Measurements from ENCODE around the gene YWHAQ.

Gene YWHAQ

DNA sequence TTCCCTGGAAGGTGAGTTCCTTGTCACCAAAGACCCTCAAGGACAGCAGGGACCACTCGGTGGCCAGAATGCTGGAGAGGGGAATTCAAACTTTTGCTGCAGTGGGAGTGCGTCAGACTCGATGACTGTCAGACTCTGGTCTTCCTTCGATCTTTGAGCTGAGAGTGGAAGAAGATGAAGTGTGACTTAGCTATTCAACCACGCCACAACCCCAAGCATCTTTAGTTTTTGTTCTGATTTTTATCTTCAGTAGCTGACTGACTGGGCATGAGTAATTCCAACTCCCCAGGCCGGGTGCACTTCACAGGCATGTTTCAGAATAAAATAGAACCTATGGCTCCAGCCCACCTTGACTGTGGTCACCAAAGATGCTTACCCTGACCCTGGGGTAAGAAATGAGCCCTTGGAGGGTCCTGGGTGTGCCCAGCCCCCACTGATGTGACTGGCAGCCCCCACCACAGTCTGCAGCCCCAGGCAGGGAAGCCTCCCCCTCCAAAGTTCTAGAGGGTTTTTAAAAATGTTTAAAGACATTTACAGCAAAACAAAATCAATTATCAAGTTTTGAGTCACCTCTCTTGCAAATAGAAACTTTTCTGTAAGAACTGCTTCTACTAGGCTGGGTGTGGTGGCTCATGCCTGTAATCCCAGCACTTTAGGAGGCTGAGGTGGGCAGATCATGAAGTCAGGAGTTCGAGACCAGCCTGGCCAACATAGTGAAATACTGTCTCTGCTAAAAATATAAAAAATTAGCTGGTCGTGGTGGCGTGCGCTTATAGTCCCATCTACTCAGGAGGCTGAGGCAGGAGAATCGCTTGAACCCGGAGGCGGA is 24.9 kb upstream of the YWHAQ start:
- no peak for DNase-seq (ENCODE audit: low read depth, low spot score)

- no peak for DNase-seq (ENCODE audit: low read depth, low spot score)
Observed at GRCh38 chr2:9654452-9655100, 23.8 kb upstream of the YWHAQ start.

DNA sequence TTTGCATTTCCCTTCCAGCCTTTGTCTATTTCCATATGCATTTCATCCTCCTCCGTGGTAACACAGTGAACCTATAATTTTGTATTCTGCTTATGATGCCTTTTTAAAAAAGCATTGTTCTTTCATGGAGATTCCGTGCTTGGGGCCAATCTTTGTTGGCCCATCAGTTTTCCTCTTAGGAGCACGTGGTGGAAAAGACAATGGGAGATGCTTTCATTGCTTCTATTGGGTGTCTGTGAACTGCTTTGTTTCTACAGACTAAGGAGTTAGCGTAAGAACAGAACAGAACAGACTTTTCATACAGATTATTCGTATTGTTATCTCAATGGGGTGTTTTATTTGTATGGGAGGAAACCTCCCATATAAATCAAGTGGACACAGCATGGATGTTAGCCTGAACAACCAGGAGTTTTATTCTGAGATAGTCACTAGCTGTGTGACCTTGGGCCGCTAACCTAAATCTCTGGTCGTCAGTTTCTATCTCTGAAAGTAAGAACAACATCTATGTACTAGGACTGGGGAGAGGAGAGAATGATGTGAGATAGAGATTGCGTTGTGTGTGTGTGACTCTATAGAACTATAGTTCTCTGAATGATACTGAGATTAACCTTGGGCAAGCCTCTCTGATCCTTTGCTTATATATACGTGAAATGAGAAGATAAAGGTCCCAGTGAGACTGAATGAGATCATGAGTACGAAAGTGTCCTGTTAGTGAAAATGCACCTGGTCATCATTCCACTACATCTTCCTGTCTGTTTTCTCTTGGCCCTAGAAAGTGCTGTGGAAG is 22.9 kb upstream of the YWHAQ start:
- DNase-seq (ENCODE audit: low read depth, low spot score), result no peak

DNA sequence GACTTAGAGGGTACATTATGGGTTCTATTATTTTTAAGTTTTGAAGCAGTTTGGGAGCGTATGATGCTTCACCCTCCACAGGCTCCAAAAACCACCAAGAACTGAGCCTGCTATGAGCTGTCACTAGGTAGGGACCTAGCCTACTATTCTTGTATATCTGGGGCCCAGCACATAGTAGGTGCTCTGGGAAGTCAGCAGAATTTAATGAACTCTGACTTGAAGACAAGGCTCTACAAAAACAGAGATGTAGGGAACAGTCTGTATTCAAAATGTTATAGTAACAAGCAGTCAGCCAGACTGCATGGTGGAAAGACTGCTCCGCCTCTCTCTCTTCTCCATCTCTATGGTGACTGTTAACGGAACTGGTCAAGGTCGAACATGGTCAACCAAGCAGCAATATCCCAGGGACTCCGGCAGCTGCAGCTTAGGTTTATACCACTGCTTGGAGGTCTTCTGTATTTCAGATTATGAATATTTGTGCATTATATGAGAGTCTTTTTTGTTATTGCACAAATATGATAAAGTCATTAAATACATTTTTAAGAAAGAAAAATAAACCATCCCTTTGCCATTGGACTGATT is 22.2 kb upstream of the YWHAQ start:
- DNase-seq (ENCODE audit: low read depth, low spot score), result no peak

- DNase-seq (ENCODE audit: low read depth, low spot score), result no peak
Observed at GRCh38 chr2:9652267-9652666, 21.5 kb upstream of the YWHAQ start.

DNA sequence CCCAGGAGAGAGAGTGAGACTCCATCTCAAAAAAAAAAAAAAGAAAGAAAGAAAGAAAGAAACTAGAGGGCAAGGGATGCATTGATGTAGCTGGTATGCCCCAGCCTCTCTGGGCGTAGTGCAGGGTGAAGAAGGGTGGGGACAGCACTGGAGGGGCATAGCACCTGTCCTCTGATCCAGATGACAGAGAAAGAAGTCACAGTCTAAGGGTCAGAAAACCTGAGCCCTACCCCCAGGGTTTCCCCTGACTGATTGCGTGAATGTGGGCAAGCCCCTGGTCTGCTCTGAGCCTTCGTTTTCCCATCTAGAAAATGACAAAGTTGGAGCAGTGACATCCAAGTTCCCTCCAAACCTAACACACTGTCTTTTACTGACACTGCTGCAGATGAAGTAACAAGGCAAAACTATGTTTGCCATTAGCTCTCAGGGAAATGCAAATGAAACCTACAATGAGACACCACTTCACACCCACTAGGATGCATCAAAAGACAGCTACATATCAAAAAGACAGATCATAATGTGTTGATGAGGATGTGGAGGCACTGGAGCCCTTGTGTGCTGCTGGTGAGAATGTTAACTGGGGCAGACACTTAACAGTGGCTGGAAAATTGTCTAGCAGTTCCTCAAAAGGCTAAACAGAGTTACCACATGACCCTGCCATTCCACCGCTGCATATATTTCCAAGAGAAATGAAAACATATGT is 19.5 kb upstream of the YWHAQ start:
- no peak for DNase-seq (ENCODE audit: low read depth, low spot score)

GRCh38 chr2:9649261-9649660 is 18.5 kb upstream of the YWHAQ start:
- DNase-seq (ENCODE audit: low read depth, low spot score), result no peak

DNA sequence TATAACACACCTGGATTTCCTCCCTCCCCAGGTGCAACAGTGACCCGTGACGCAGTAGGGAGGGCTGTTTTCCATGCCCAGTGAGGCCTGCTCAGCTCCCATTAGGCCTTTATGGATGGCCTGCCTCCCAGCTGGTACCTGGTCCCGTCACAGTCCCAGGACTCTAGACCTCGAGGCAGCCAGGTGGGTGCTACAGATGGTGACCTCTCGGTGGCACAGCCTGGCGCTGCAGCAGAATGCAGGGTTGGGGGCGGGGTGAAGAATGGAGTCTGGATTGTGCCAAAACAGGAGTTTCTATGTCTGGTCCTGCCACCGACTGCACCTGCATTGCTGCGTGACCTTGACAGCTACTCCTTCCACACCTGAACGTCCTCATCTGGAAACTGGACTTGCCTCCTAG is 18.0 kb upstream of the YWHAQ start:
- DNase-seq (ENCODE audit: low read depth, low spot score), result no peak

DNA sequence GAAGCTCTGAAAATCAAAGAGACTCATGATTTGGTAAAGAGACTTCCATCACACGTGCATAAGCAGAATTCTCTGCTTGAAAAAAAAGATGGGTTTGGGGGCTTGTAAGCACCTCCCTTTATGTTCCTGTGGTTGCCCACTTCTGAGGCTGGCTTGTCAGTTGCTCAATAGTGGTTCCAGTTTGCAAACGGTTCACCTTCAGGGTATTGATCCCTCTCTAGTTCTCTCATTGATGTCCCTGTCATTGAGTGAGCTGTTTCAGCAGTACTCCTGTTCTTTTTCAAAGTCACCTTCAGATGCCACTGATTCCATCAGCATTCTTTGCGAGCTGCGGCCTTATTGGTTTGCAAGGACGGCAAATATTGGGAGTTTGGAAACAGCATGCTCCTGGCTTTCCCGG is 17.1 kb upstream of the YWHAQ start:
- no peak for DNase-seq (ENCODE audit: low read depth, low spot score)

GRCh38 chr2:9646196-9647030 is 15.6 kb upstream of the YWHAQ start:
- no peak for DNase-seq (ENCODE audit: low read depth, low spot score)

DNA sequence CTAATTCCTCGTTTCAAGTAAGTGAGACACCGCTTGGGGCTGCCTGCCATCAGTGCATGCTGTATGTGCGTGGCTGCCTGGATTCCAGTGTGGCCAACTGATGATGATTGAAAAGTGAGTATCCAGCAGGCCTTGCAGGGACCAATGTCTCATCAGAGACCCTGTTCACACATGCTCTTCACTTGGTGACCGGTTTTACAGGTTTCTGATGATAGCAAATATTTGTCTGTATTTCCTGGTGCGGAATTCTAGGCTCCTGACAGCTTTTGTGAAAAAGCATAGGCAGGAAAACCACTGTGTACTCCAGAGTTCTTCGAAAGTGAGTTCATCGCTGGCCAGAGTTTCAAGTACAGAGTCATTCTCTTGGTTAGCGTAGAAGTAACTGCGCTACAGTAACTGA is 13.8 kb upstream of the YWHAQ start:
- DNase-seq (ENCODE audit: low read depth, low spot score), result no peak

DNA sequence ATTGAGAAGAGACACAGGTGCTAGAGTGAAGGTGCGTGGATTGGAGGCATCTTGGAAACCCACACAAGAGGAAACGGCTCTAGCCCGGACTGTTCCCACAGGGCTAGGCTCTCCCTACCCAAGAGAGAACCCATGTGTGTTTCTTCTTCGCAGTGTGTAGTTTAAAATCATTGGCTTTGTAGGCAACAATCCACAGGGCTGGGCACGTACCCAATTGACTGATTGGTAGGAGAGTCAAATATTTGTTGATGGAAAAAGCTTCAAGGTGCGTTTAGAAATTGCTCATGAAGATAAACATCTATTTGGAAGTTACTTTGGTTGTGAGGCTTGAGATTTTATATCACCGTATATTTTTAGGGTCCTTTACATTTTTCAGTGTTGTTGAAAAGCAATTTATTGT is 13.2 kb upstream of the YWHAQ start:
- DNase-seq (ENCODE audit: low read depth, low spot score), result no peak

- no peak for DNase-seq (ENCODE audit: low read depth, low spot score)
Observed at GRCh38 chr2:9641641-9642040, 10.8 kb upstream of the YWHAQ start.

DNA sequence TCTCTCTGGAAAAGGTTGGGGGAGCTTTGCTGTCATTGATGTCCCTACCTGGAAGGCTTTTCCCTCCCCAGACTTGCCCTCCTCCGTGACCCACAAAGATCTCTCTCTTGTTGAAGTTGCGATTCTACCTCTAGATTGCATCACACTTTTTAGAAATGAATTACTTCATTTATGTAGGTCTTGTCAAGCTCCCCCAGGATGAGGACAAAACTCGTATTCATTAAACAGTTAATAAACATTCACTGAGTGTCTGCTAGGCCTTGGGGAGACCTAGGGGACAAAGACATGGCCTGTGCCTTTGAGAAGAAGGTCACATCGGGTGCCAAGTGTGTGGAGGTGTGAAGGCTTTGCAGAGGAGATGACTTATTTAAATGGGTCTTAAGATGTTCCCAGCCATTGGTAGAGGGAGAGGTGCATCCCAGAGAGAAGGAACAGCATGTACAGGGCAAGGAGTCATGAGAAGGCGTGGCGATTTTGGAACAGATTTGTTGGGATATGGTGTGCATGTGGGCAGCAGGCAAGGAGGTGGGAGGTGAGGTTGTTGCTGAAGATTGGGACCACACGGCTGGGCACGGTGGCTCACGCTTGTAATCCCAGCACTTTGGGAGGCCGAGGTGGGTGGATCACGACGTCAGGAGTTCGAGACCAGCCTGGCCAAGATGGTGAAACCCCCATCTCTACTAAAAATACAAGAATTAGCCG is 9.8 kb upstream of the YWHAQ start:
- DNase-seq (ENCODE audit: low read depth, low spot score), result no peak

- no peak for DNase-seq (ENCODE audit: low read depth, low spot score)
Observed at GRCh38 chr2:9639740-9640343, 9.0 kb upstream of the YWHAQ start.

DNA sequence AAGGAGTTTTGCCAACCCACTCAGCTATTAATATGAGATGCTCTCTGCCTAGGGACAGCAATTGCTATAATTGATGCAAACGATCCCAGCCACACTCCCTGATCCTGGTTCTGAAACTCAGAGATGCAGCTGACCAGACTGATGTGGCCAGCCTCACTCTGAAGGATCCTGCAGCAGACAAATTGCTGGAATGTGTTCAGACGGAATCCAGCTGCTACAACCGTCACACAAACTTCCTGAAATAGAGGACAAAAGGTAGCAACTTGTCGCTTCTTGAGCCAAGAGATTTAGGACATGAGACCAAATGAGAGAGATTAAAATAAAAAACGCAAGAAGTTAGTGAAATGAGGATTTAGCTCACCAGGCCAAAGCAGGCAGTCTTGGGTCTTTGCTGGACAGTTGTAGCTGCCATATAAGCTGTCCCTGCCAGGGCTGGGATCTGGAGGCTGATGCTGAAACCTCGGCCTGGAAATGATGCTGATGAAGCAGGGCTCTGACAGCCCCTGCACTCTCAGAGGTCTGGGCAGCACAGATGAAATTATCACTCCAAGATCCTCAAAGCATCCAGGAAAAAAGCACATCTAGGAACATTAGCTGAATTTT is 8.3 kb upstream of the YWHAQ start:
- no peak for DNase-seq (ENCODE audit: low read depth, low spot score)

GRCh38 chr2:9638532-9638931 is 7.7 kb upstream of the YWHAQ start:
- DNase-seq (ENCODE audit: low read depth, low spot score), result peak; percentile 68

- DNase-seq (ENCODE audit: low read depth, low spot score), result no peak
Observed at GRCh38 chr2:9637330-9637729, 6.5 kb upstream of the YWHAQ start.

DNA sequence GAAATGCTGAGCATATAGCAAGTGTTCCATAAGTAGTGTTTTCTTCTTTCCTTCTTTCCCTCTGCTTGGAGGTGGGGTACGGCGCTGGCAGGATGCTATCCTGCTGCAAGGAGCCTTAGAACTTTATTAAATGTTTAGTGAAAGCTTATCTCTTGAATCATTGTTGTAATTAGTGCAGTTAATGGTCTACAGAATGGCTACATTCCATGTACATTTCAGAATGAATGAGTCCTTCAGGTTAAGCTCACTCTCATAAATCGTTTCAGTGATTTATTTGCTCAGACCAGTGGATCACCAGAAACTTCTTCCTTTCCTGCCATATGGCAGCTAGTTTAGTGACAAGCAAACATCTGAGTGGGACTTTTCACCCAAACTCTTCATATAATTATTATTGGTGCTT is 3.3 kb upstream of the YWHAQ start:
- no peak for DNase-seq (ENCODE audit: low read depth, low spot score)
